ENCODE results near the gene PMEPA1. TPM values are rescaled to one million over a fixed set of nuclear protein-coding genes. Genes with fewer than 3 reads are reported as not detected.

The PMEPA1 gene
- total and polyA plus RNA-seq, 2 donors (not counting 1 experiment from before 2014, with no cell fraction given), result 9.9 to 37.4 TPM

DNA sequence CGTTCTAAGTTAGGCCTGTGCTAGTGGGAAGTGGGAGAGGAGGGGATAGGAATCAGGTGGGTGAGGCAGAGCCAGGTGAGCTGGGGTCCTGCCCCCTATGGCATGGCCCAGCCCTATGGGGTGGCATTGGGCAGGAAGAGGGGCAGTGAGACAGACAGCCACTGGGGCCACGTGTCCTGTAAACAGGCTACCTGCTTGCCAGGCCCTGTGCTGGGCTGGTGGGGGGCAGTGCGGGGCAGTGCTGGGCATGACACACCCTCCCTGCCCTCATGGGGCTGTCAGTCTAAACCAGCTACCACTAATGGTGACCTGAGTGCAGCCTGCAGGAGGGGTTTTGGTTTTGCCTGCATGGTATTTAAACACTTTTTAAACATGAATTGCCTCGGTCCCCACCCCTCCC is 10.1 kb upstream of the PMEPA1 start:
- H3K4me1 Mint-ChIP-seq, result peaks cover 8% of the 10 kb centered on the region
- H3K79me2 ChIP-seq (ENCODE audit: control insufficient read depth, insufficient read depth, low read length), result peaks cover 7% of the 10 kb centered on the region
- peaks cover 12% of the 10 kb centered on the region for H3K27me3 Mint-ChIP-seq
- H3K9me3 Mint-ChIP-seq (ENCODE audit: insufficient read depth), result no peaks in the 10 kb centered on the region
- TF ChIP-seq, protein P1, sequence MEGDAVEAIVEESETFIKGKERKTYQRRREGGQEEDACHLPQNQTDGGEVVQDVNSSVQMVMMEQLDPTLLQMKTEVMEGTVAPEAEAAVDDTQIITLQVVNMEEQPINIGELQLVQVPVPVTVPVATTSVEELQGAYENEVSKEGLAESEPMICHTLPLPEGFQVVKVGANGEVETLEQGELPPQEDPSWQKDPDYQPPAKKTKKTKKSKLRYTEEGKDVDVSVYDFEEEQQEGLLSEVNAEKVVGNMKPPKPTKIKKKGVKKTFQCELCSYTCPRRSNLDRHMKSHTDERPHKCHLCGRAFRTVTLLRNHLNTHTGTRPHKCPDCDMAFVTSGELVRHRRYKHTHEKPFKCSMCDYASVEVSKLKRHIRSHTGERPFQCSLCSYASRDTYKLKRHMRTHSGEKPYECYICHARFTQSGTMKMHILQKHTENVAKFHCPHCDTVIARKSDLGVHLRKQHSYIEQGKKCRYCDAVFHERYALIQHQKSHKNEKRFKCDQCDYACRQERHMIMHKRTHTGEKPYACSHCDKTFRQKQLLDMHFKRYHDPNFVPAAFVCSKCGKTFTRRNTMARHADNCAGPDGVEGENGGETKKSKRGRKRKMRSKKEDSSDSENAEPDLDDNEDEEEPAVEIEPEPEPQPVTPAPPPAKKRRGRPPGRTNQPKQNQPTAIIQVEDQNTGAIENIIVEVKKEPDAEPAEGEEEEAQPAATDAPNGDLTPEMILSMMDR (IDR thresholded peaks at IDR 0.05), result no peak
- TF ChIP-seq EZH2 (IDR thresholded peaks at IDR 0.05; ENCODE audit: borderline replicate concordance, insufficient read depth, low read depth, low read length, poor library complexity, severe bottlenecking), result no peak
- 91% methylated on average over 1 of the region's 4 CpGs for WGBS (ENCODE audit: insufficient coverage)
- ChIA-PET POLR2A (interaction anchor here (0.6 to 1.7 kb wide), 4 partner anchors 10 to 250 kb away, joined by 3 to 7 read pairs (median 5); partner anchors contain the start of gene PMEPA1), CTCF (interaction anchor here (1.3 to 2.2 kb wide), 2 partner anchors 39 to 40 kb away, joined by 4 to 9 read pairs; no protein-coding TSS in a partner anchor)
- H3K27ac ChIP-seq (ENCODE audit: low read length in 2 of 2), result no peak overlapping the region
- no peaks in the 10 kb centered on the region for H3K36me3 ChIP-seq (replicated peaks in 1 of 2; ENCODE audit: control extremely low read depth in 1 of 2, control insufficient read depth in 1 of 2, extremely low read depth in 1 of 2, insufficient read depth in 2 of 2, low read length in 1 of 2)
- H3K27me3 ChIP-seq (replicated peaks in 1 of 4; ENCODE audit: control extremely low read depth in 1 of 4, control insufficient read depth in 3 of 4, insufficient read depth in 4 of 4, low read length in 3 of 4), result peaks cover 0 to 11% (median 0%) of the 10 kb centered on the region in 4 experiments
- intact Hi-C loops (cut with micrococcal nuclease), result loop anchor here (2.0 to 10.0 kb wide), 2 partner anchors 17 to 1325 kb away; partner anchors contain the start of genes AURKA and CSTF1
- H3K4me3 Mint-ChIP-seq, result no peak overlapping the region
- H2AFZ ChIP-seq (ENCODE audit: insufficient read depth, low read depth, low read length, poor library complexity, severe bottlenecking), result no peak overlapping the region
- no peak overlapping the region for H3K4me2 ChIP-seq (replicated peaks; ENCODE audit: low read depth, low read length, poor library complexity, severe bottlenecking)
- no peak overlapping the region for H3K9ac ChIP-seq (ENCODE audit: low read length)
- no peak overlapping the region for H3K4me3 ChIP-seq (ENCODE audit: control extremely low read depth in 1 of 5, extremely low read depth in 1 of 5, insufficient read depth in 1 of 5, low read depth in 2 of 5, low read length in 4 of 5)
- no peaks in the 10 kb centered on the region for H3K9me3 ChIP-seq (ENCODE audit: control extremely low read depth in 1 of 3, control insufficient read depth in 2 of 3, insufficient read depth in 1 of 3, low read length in 2 of 3)
- ATAC-seq (ENCODE audit: low read depth), result no peak
- H3K4me1 ChIP-seq (ENCODE audit: control insufficient read depth in 2 of 2, insufficient read depth in 2 of 2, low read length in 2 of 2), result peaks cover 9 to 11% of the 10 kb centered on the region in 2 donors
- DNase-seq, result no peak
- no peaks in the 10 kb centered on the region for H4K20me1 ChIP-seq (ENCODE audit: control insufficient read depth, insufficient read depth, low read length, poor library complexity, severe bottlenecking)
- H3K27ac Mint-ChIP-seq, result no peak overlapping the region

- Histone ChIP-seq H3K27me3 (replicated peaks in 1 of 4; ENCODE audit: control extremely low read depth in 1 of 4, control insufficient read depth in 3 of 4, insufficient read depth in 4 of 4, low read length in 3 of 4) (peaks cover 0 to 11% (median 0%) of the 10 kb centered on the region in 4 experiments), H3K79me2 (ENCODE audit: control insufficient read depth, insufficient read depth, low read length) (peaks cover 19% of the 10 kb centered on the region), H3K27ac (ENCODE audit: low read length in 2 of 2) (no peak overlapping the region), H3K4me1 (ENCODE audit: control insufficient read depth in 2 of 2, insufficient read depth in 2 of 2, low read length in 2 of 2) (peaks cover 9 to 11% of the 10 kb centered on the region in 2 donors), H3K4me3 (ENCODE audit: control extremely low read depth in 1 of 5, extremely low read depth in 1 of 5, insufficient read depth in 1 of 5, low read depth in 2 of 5, low read length in 4 of 5) (peak overlapping the region in 4 of 5 experiments; percentile 21 to 53 (median 42)), H3K9me3 (ENCODE audit: control extremely low read depth in 1 of 3, control insufficient read depth in 2 of 3, insufficient read depth in 1 of 3, low read length in 2 of 3) (no peaks in the 10 kb centered on the region), H3K36me3 (replicated peaks in 1 of 2; ENCODE audit: control extremely low read depth in 1 of 2, control insufficient read depth in 1 of 2, extremely low read depth in 1 of 2, insufficient read depth in 2 of 2, low read length in 1 of 2) (no peaks in the 10 kb centered on the region), H3K4me2 (replicated peaks; ENCODE audit: low read depth, low read length, poor library complexity, severe bottlenecking) (peak overlapping the region; percentile 80), H2AFZ (ENCODE audit: insufficient read depth, low read depth, low read length, poor library complexity, severe bottlenecking) (peak overlapping the region; percentile 77), H4K20me1 (ENCODE audit: control insufficient read depth, insufficient read depth, low read length, poor library complexity, severe bottlenecking) (no peaks in the 10 kb centered on the region), H3K9ac (ENCODE audit: low read length) (peak overlapping the region; percentile 63)
- ATAC-seq (ENCODE audit: low read depth) (peak; percentile 100), DNase-seq (peak; percentile 96)
- Mint-ChIP-seq H3K9me3 (ENCODE audit: insufficient read depth) (no peaks in the 10 kb centered on the region), H3K4me3 (peak overlapping the region; percentile 77), H3K27ac (peak overlapping the region; percentile 81), H3K4me1 (peaks cover 8% of the 10 kb centered on the region), H3K27me3 (peaks cover 7% of the 10 kb centered on the region)
- intact Hi-C loops (cut with micrococcal nuclease), result loop anchor here (1.0 to 10.0 kb wide), 4 partner anchors 8 to 1324 kb away; partner anchors contain the start of genes AURKA, CSTF1 and PMEPA1
- no peak for TF ChIP-seq EZH2 (IDR thresholded peaks at IDR 0.05; ENCODE audit: borderline replicate concordance, insufficient read depth, low read depth, low read length, poor library complexity, severe bottlenecking)
- TF ChIP-seq, protein P1 (IDR thresholded peaks at IDR 0.05), result no peak
- WGBS (ENCODE audit: insufficient coverage), result under 1% methylated on average over 29 of the region's 31 CpGs
- CTCF ChIA-PET, result interaction anchor here (1.0 to 2.2 kb wide), 3 partner anchors 9 to 369 kb away, joined by 3 to 10 read pairs (median 9); partner anchors contain the start of gene PMEPA1
- POLR2A ChIA-PET, result interaction anchor here (0.8 to 1.0 kb wide), 3 partner anchors 8 to 45 kb away, joined by 3 to 4 read pairs (median 3); partner anchors contain the start of gene PMEPA1
Observed at GRCh38 chr20:57718490-57719009, 8.7 kb upstream of the PMEPA1 start.
